Brain microvascular endothelial cell (primary cell): ENCODE results near the gene IFNLR1.

Source experiments
- DNase-seq: peaks from one replicate; pipeline ENCODE4 v3.0.0-alpha.2; 2020
- H3K27ac ChIP-seq: fragments of 250-450 bp; sonication (Bioruptor Pico); 2 replicates; pipeline ENCODE4 v1.5.1; 2020; ENCODE audit warnings: mild to moderate bottlenecking, moderate library complexity
- H3K27me3 ChIP-seq: fragments of 250-450 bp; sonication (Bioruptor Pico); replicated peaks from 2 replicates; pipeline ENCODE4 v1.5.1; 2020; ENCODE audit warnings: mild to moderate bottlenecking
- H3K36me3 ChIP-seq: fragments of 250-450 bp; sonication (Bioruptor Pico); replicated peaks from 2 replicates; pipeline ENCODE4 v1.5.1; 2020; ENCODE audit warnings: mild to moderate bottlenecking
- H3K4me3 ChIP-seq: 2 replicates; pipeline ENCODE4 v1.5.1; 2011; ENCODE audit warnings: low read depth, mild to moderate bottlenecking, control low read depth, low read length, moderate library complexity
- CTCF ChIP-seq: IDR thresholded peaks from 2 replicates; pipeline ENCODE4 v1.5.1; 2011; ENCODE audit warnings: low read depth, mild to moderate bottlenecking, moderate library complexity, low read length, control low read depth, inconsistent platforms; ENCODE audit errors: missing control alignments
- in situ Hi-C: cut with HindIII; loops from 2 replicates; pipeline ENCODE4 v1.10.0; 2017; ENCODE audit warnings: low sequenced_read_pairs, low pct_ligation_motif_present

The IFNLR1 gene

DNA sequence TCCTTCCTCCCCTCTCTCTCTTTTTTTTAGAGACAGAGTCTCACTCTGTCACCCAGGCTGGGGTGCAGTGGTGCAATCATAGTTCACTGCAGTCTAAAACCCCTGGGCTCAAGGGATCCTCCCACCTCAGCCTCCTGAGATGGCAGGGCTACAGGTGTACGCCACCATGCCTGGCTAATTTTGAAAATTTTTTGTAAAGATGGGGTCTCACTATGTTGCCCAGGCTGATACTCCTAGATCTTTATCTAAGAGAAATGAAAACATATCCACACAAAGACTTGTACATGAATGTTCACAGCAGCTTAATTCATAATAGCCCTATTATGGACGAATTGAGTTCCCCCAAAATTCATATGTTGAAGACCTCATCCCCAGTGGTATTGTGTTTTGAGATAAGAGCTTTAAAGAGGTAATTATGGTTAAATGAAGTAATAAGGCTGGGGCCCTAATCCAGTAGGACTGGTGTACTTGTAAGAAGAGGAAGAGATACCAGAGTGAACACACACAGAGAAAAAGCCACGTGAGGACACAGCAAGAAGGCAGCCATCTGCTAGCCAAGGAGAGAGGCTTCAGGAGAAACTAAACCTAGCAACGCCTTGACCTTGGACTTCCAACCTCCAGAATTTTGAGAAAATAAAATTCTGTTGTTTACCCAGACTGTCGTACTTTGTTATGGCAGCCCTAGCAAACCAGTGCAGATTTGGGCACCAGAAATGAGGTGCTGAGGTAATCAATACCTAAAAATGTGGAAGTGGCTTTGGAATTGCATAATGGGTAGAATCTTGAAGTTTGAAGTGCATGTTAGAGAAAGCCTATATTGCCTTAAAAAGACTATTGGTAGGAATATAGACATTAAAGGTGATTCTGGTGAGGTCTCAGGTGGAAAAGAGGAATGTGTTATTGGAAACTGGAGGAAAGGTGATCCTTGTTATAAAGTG is 13.2 kb downstream of the IFNLR1 start:
- Histone ChIP-seq H3K36me3 (no peaks in the 10 kb centered on the region), H3K4me3 (no peak overlapping the region), H3K27me3 (peaks cover 6% of the 10 kb centered on the region), H3K27ac (no peak overlapping the region)
- in situ Hi-C loops: no loop called here
- DNase-seq: no peak
- TF ChIP-seq CTCF: no peak

DNA sequence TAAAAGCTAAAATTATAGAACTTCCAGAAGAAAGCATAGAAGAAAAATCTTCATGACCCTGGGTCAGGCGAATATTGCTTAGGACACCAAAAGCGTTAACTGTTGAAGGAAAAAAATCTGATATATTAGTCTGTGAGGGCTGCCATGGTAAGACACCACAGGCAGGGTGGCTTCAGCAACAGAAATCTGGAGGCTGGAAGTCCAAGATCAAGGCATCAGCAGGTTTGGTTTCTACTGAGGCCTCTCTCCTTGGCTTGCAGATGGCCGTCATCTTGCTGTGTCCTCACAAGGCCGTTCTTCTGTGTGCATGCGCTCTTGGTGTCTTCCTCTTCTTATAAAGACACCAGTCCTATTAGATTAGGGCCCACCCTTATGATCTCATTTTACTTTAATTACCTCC is 14.5 kb downstream of the IFNLR1 start:
- Histone ChIP-seq H3K27ac (no peak overlapping the region), H3K36me3 (no peaks in the 10 kb centered on the region), H3K27me3 (peaks cover 6% of the 10 kb centered on the region), H3K4me3 (no peak overlapping the region)
- no peak for DNase-seq
- TF ChIP-seq CTCF: no peak
- in situ Hi-C loops: no loop called here

DNA sequence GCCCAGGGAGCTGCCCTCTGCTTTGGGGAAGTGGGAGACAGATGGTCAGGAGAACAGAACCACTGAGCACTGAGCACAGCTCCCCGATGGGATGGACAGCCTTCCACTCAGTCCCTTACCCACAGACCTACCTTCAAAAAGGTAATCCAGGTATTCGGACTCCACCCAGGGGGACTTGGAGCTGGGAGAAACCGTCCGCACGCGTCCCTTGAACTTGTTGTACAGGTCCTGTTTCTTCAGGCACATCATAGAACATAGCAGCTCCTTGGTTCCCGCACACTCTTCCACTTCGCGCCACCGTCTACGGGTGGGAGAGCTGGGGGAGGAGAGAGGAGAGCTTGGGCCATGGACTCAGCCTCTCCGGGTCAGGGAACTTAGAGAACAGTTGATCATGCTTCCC is 17.8 kb downstream of the IFNLR1 start:
- Histone ChIP-seq H3K36me3 (no peaks in the 10 kb centered on the region), H3K4me3 (no peak overlapping the region), H3K27me3 (peaks cover 6% of the 10 kb centered on the region), H3K27ac (no peak overlapping the region)
- TF ChIP-seq CTCF: no peak
- no peak for DNase-seq
- in situ Hi-C loops: no loop called here

DNA sequence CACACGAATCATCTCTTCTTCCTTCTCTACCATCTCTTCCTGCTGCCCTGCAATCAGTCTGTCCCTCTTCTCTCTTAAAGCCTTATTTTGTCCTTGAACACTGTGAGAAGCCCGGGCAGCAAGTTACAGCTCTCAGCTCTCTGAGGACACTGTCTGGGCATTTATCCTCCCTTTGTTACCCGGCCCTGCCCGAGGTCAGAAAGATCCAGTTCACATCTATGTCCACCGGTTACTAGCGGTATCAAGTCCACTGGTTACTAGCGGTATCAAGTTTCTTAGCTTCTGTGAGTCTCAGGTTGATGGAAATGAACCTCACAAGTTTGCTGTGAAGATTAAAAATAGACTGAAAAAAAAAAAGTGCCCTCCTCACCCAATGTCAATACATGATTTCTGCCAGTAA is 18.8 kb downstream of the IFNLR1 start:
- no peak for DNase-seq
- TF ChIP-seq CTCF: no peak
- no peaks in the 10 kb centered on the region for H3K36me3 ChIP-seq
- H3K27ac ChIP-seq: no peak overlapping the region
- in situ Hi-C loops: no loop called here
- H3K4me3 ChIP-seq: no peak overlapping the region
- H3K27me3 ChIP-seq: peaks cover 4% of the 10 kb centered on the region

DNA sequence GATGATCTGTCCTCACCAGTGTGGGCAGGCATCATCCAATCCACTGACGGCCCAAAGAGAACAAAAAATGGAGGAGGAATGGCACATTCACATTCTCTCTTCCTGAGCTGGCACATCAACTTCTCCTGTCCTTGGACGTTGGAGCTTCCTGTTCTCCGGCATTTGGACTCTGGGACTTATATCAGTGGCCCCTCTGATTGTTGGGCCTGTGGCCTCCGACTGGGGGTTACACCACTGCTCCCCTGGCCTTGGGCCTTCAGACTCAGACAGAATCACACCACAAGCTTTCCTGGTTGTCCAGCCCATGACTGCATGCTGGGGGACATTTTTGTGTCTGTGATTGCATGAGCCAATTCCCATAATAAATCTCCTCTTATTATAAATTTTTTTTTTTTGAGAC is 20.1 kb downstream of the IFNLR1 start:
- Histone ChIP-seq H3K27ac (no peak overlapping the region), H3K4me3 (no peak overlapping the region), H3K27me3 (peaks cover 4% of the 10 kb centered on the region), H3K36me3 (no peaks in the 10 kb centered on the region)
- in situ Hi-C loops: no loop called here
- TF ChIP-seq CTCF: no peak
- no peak for DNase-seq
